ENCODE results near the gene C17orf67. TPM values are rescaled to one million over a fixed set of nuclear protein-coding genes. Genes with fewer than 3 reads are reported as not detected.

Gene C17orf67
- total and polyA plus RNA-seq, 2 experiments from 2014 or later: 1.0 to 3.7 TPM

DNA sequence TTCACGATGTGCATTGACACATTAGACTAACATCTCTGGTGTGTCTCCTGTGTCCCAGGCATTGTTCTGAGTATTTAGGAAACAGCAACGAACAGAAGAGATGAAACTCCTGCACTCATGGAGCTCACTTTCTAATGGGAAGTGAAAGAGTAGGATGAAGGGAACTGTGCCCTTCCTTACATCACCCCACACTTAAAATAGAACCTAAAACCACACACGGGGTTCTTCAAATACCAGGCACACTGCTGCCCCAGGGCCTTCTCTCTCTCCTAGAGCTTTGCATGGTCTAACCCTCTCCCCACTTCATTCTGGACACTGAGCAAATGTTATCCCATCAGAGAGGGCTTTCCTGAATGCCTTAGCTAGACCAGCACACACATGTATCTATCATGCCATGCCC is 46.4 kb upstream of the C17orf67 start:
- Mint-ChIP-seq H3K4me1 (no peaks in the 10 kb centered on the region), H3K9me3 (peaks cover 5% of the 10 kb centered on the region; the same call in 1 of the 3 replicates), H3K27ac (no peak overlapping the region), H3K36me3 (ENCODE audit: low read depth) (no peaks in the 10 kb centered on the region; the same call in 1 of the 3 replicates), H3K27me3 (ENCODE audit: insufficient read depth, low read depth, poor library complexity) (peaks cover 6% of the 10 kb centered on the region), H3K4me3 (no peak overlapping the region)
- H3K27me3 ChIP-seq (ENCODE audit: insufficient read depth): no peaks in the 10 kb centered on the region
- H3K27ac ChIP-seq (ENCODE audit: low read depth): no peak overlapping the region
- no peaks in the 10 kb centered on the region for H3K36me3 ChIP-seq (ENCODE audit: insufficient read depth)
- H3K4me3 ChIP-seq: no peak overlapping the region
- no peaks in the 10 kb centered on the region for H3F3A ChIP-seq (replicated peaks; ENCODE audit: low read depth)
- H3K79me2 ChIP-seq (replicated peaks; ENCODE audit: insufficient read depth): no peaks in the 10 kb centered on the region
- TF ChIP-seq, protein P1, sequence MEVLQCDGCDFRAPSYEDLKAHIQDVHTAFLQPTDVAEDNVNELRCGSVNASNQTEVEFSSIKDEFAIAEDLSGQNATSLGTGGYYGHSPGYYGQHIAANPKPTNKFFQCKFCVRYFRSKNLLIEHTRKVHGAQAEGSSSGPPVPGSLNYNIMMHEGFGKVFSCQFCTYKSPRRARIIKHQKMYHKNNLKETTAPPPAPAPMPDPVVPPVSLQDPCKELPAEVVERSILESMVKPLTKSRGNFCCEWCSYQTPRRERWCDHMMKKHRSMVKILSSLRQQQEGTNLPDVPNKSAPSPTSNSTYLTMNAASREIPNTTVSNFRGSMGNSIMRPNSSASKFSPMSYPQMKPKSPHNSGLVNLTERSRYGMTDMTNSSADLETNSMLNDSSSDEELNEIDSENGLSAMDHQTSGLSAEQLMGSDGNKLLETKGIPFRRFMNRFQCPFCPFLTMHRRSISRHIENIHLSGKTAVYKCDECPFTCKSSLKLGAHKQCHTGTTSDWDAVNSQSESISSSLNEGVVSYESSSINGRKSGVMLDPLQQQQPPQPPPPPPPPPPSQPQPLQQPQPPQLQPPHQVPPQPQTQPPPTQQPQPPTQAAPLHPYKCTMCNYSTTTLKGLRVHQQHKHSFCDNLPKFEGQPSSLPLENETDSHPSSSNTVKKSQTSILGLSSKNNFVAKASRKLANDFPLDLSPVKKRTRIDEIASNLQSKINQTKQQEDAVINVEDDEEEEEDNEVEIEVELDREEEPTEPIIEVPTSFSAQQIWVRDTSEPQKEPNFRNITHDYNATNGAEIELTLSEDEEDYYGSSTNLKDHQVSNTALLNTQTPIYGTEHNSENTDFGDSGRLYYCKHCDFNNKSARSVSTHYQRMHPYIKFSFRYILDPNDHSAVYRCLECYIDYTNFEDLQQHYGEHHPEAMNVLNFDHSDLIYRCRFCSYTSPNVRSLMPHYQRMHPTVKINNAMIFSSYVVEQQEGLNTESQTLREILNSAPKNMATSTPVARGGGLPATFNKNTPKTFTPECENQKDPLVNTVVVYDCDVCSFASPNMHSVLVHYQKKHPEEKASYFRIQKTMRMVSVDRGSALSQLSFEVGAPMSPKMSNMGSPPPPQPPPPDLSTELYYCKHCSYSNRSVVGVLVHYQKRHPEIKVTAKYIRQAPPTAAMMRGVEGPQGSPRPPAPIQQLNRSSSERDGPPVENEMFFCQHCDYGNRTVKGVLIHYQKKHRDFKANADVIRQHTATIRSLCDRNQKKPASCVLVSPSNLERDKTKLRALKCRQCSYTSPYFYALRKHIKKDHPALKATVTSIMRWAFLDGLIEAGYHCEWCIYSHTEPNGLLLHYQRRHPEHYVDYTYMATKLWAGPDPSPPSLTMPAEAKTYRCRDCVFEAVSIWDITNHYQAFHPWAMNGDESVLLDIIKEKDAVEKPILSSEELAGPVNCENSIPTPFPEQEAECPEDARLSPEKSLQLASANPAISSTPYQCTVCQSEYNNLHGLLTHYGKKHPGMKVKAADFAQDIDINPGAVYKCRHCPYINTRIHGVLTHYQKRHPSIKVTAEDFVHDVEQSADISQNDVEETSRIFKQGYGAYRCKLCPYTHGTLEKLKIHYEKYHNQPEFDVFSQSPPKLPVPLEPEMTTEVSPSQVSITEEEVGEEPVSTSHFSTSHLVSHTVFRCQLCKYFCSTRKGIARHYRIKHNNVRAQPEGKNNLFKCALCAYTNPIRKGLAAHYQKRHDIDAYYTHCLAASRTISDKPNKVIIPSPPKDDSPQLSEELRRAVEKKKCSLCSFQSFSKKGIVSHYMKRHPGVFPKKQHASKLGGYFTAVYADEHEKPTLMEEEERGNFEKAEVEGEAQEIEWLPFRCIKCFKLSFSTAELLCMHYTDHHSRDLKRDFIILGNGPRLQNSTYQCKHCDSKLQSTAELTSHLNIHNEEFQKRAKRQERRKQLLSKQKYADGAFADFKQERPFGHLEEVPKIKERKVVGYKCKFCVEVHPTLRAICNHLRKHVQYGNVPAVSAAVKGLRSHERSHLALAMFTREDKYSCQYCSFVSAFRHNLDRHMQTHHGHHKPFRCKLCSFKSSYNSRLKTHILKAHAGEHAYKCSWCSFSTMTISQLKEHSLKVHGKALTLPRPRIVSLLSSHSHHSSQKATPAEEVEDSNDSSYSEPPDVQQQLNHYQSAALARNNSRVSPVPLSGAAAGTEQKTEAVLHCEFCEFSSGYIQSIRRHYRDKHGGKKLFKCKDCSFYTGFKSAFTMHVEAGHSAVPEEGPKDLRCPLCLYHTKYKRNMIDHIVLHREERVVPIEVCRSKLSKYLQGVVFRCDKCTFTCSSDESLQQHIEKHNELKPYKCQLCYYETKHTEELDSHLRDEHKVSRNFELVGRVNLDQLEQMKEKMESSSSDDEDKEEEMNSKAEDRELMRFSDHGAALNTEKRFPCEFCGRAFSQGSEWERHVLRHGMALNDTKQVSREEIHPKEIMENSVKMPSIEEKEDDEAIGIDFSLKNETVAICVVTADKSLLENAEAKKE (CRISPR knock-in tag; IDR thresholded peaks at IDR 0.05): no peak
- TF ChIP-seq, protein P2, sequence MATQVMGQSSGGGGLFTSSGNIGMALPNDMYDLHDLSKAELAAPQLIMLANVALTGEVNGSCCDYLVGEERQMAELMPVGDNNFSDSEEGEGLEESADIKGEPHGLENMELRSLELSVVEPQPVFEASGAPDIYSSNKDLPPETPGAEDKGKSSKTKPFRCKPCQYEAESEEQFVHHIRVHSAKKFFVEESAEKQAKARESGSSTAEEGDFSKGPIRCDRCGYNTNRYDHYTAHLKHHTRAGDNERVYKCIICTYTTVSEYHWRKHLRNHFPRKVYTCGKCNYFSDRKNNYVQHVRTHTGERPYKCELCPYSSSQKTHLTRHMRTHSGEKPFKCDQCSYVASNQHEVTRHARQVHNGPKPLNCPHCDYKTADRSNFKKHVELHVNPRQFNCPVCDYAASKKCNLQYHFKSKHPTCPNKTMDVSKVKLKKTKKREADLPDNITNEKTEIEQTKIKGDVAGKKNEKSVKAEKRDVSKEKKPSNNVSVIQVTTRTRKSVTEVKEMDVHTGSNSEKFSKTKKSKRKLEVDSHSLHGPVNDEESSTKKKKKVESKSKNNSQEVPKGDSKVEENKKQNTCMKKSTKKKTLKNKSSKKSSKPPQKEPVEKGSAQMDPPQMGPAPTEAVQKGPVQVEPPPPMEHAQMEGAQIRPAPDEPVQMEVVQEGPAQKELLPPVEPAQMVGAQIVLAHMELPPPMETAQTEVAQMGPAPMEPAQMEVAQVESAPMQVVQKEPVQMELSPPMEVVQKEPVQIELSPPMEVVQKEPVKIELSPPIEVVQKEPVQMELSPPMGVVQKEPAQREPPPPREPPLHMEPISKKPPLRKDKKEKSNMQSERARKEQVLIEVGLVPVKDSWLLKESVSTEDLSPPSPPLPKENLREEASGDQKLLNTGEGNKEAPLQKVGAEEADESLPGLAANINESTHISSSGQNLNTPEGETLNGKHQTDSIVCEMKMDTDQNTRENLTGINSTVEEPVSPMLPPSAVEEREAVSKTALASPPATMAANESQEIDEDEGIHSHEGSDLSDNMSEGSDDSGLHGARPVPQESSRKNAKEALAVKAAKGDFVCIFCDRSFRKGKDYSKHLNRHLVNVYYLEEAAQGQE (IDR thresholded peaks at IDR 0.05; ENCODE audit: unreplicated experiment): no peak
- TF ChIP-seq POLR2AphosphoS5 (IDR thresholded peaks at IDR 0.05; ENCODE audit: low read depth): no peak
- TF ChIP-seq EZH2phosphoT487 (IDR thresholded peaks at IDR 0.05; ENCODE audit: unreplicated experiment): no peak
- no peak for TF ChIP-seq CREB1 (CRISPR knock-in tag; IDR thresholded peaks at IDR 0.05; ENCODE audit: low read depth)
- TF ChIP-seq ZNF114 (CRISPR knock-in tag; IDR thresholded peaks at IDR 0.05): no peak
- no peak for TF ChIP-seq JUNB (IDR thresholded peaks at IDR 0.05; ENCODE audit: unreplicated experiment)
- TF ChIP-seq EZH2 (IDR thresholded peaks at IDR 0.05; ENCODE audit: low read depth, unreplicated experiment): no peak
- no peak for TF ChIP-seq STAT1 (IDR thresholded peaks at IDR 0.05; ENCODE audit: unreplicated experiment)
- TF ChIP-seq, protein P3, sequence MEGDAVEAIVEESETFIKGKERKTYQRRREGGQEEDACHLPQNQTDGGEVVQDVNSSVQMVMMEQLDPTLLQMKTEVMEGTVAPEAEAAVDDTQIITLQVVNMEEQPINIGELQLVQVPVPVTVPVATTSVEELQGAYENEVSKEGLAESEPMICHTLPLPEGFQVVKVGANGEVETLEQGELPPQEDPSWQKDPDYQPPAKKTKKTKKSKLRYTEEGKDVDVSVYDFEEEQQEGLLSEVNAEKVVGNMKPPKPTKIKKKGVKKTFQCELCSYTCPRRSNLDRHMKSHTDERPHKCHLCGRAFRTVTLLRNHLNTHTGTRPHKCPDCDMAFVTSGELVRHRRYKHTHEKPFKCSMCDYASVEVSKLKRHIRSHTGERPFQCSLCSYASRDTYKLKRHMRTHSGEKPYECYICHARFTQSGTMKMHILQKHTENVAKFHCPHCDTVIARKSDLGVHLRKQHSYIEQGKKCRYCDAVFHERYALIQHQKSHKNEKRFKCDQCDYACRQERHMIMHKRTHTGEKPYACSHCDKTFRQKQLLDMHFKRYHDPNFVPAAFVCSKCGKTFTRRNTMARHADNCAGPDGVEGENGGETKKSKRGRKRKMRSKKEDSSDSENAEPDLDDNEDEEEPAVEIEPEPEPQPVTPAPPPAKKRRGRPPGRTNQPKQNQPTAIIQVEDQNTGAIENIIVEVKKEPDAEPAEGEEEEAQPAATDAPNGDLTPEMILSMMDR (conservative IDR thresholded peaks at IDR 0.05; ENCODE audit: low read depth in 2 of 2): no peak
- TF ChIP-seq ZNF331 (CRISPR knock-in tag; IDR thresholded peaks at IDR 0.05; ENCODE audit: low read depth): no peak
- TF ChIP-seq, protein P4, sequence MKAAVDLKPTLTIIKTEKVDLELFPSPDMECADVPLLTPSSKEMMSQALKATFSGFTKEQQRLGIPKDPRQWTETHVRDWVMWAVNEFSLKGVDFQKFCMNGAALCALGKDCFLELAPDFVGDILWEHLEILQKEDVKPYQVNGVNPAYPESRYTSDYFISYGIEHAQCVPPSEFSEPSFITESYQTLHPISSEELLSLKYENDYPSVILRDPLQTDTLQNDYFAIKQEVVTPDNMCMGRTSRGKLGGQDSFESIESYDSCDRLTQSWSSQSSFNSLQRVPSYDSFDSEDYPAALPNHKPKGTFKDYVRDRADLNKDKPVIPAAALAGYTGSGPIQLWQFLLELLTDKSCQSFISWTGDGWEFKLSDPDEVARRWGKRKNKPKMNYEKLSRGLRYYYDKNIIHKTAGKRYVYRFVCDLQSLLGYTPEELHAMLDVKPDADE (IDR thresholded peaks at IDR 0.05): no peak
- no peak for TF ChIP-seq NANOG (IDR thresholded peaks at IDR 0.05; ENCODE audit: borderline replicate concordance)
- no peaks in the 10 kb centered on the region for H3K4me1 ChIP-seq (ENCODE audit: insufficient read depth)
- no peaks in the 10 kb centered on the region for H3K9me2 ChIP-seq (ENCODE audit: insufficient read depth)
- no peaks in the 10 kb centered on the region for H4K20me1 ChIP-seq (replicated peaks; ENCODE audit: insufficient read depth)
- DNase-seq (ENCODE audit: low spot score) (no peak), ATAC-seq (no peak)
- no peak overlapping the region for H3K4me2 ChIP-seq
- no peak overlapping the region for H2AFZ ChIP-seq

Measured in GM23338 (cell line).